GM19239 (cell line): ENCODE data around the gene MRPS2.

ENCODE experiments used
- DNase-seq: peaks from one replicate; pipeline ENCODE4 v3.0.0; 2011; ENCODE audit warnings: low spot score; ENCODE audit not compliant: insufficient read length
- FAIRE-seq: peaks from 2 replicates; lab custom pipeline; 2011; peaks lifted over from hg19 to GRCh38; lab: Jason Lieb, UNC

MRPS2 gene

GRCh38 chr9:135551031-135551430, 50.5 kb downstream of the MRPS2 start:
- DNase-seq = no peak
- FAIRE-seq = no peak

GRCh38 chr9:135551456-135551855, 51.0 kb downstream of the MRPS2 start:
- no peak for DNase-seq
- no peak for FAIRE-seq

GRCh38 chr9:135552021-135552697, 51.7 kb downstream of the MRPS2 start:
- no peak for DNase-seq
- no peak for FAIRE-seq

- DNase-seq (no peak), FAIRE-seq (no peak)
These were observed 52.3 kb downstream of the MRPS2 start for GRCh38 chr9:135552698-135553171.
